ENCODE measurements around the gene P4HB.

P4HB gene

DNA sequence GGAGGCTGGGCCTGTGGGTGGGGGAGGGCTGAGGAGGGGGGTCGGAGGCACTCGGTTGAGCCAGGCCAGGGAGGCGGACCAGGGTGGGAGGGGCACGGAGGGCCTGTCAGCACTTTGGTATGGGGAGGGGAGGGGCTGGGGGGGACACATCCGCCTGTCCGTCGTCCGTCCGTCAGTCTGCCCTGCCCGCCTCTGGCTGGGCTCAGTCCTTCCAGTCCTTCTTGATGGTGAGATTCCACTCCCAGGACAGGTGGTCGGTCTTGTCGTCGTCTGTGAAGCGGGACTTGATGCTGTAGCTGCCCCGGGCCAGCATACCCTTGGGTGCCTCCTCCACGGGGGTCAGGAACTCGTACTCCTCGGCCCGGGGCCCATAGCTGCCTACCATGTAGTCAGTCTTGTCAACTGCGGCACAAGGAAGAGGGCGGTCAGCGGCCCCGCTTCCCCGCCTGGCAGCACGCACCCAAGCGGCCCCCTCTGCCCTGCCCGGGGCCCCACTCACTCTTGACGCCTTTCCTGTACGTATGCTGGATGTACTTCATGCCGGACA, 8.4 kb upstream of the P4HB start:
- DNase-seq (ENCODE audit: low read depth in 2 of 2): no peak

DNA sequence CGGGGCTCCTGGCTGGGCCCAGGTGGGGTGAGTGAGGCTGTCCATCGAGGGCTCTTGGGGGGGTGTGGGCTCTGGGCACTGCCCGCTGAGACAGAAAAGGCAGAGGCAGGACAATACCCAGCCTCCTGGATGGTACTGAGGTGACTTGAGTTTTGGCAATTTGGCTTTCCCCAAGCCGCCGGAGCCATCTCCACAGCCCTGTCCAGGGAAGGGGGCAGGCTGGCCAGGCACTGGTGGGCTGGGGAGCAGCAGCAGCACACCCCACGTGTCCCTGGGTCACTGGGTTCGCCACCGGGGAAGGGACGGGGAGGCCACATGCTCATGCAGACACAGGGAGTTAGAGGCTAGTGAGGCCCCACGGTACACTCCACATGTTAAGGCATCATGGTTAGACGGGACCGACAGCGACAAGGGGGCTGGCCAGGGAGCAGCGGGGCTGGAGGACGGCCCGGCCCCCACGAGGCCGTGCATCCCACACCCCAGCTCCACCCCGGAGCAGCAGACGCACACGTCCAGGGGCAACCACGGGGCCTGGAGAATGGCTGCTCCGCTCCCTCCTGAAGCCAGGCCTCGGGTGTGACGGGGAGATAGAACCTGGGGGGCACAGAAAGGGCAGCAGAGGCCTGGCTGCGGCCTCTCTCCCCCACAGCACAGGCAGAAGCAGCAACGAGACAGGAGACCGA, 7.8 kb upstream of the P4HB start:
- DNase-seq (ENCODE audit: low read depth in 2 of 2): no peak

DNA sequence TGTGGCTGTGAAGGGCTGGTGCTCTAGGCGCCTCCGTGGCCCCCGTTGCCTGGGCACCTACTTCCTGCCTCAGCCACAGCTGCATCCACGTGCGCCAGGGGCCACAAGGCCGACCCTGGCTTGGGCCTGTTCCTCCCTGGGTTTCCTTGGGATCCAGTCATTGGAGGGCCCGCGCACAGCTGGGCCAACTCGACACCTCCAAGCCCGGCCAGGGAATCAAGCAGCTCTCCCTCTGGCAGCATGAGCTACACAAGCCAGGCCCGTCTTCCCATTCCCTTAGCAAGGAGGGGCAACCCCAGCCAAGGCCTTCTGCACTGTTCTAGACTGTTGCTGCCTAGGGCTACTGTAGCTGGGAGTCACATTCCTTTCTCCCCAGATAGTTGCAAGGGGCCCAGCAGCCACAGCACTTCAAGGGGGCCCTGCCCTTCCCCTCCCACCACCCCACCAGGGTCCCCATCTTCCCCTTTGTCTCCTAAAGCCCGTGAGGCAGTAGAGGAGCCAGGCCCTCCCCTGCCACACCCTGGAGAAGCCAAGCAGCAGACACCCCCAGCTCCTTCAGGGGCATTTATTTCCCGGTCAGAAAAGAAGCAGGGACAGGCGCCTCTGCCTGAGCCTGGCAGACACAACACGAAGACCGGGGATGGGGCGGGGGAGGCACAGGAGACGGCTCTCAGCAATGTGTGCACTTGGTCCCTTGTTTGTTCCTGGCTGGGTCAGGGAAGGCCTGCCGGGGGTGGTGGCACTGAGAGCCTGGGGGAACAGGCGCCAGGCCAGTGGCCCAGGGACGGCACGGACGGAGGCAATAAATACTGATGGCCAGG, 7.0 kb upstream of the P4HB start:
- no peak for DNase-seq (ENCODE audit: low read depth in 2 of 2)

- no peak for DNase-seq (ENCODE audit: low read depth in 2 of 2)
Measured at GRCh38 chr17:81866440-81867169, 6.3 kb upstream of the P4HB start.

- DNase-seq (ENCODE audit: low read depth in 2 of 2): no peak
Measured at GRCh38 chr17:81865733-81866439, 5.6 kb upstream of the P4HB start.

- DNase-seq (ENCODE audit: low read depth in 2 of 2): no peak
Measured at GRCh38 chr17:81865358-81865732, 5.0 kb upstream of the P4HB start.

- no peak for DNase-seq (ENCODE audit: low read depth in 2 of 2)
Measured at GRCh38 chr17:81863833-81864768, 3.8 kb upstream of the P4HB start.

DNA sequence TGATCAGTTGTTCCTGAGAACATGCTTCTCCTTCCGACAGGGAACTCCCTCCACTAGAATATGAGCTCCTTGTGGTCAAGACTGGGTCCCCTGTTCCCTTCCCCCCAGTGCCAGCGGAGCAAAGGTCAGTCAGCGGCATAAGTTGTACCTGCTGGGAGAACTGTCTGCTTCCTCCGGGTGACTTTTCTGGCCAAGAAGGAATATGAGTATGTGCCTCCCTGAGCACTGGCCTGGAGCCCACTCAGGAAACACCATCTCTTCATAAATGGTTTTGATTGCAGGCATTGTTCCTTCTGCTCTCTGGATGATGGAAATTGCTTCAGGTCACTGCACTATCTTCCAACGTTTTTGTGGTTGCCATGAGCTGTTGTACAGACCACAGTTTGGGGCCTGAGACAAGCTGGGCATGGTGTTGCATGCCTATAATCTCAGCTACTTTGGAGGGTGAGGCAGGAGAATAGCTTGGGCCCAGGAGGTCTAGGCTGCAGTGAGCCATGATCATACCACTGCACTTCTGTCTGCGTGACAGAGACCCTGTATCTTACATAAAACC, 2.9 kb upstream of the P4HB start:
- no peak for DNase-seq (ENCODE audit: low read depth in 2 of 2)

DNA sequence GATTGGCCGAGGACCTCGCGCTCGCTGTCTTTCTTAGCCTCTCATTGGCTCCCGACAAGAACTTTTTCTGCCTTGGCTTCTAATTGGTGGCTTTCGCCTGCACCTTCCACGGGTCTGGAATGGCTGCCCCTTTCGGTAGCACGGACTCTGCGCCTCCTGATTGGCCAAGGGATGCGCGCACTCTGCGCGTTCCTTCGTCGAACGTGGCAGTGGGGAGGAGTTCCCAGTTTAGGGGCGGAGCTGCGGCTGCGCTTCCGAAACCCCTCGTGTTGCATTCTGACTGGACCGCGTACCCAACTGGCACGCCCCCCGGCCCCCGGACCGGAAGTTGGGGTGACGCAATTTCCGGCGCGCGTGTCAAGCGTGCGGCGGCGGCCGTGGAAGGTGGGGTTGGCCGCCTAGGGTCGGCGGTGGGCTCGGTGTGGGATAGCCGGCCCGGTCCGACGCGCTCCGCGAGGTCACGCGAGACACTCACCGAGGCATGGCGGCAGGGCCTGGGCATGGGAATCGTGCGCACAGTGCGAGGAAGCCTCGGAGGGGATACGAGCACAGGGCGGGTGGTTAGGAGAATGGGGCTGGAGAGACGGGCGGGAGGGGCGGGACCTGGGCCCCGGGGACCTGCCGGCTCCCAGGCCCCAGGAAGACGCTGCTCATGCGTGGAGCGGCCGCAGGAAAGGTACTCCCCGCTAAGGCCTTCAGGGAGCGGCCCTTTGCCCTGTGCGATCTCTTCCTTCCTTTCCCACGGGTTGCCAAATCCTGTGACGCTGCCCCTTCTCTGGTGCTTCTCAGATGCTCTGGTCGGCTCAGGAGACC, 627 bp upstream of the P4HB start:
- peak; percentile 98 to 99 for DNase-seq (ENCODE audit: low read depth in 2 of 2)

DNA sequence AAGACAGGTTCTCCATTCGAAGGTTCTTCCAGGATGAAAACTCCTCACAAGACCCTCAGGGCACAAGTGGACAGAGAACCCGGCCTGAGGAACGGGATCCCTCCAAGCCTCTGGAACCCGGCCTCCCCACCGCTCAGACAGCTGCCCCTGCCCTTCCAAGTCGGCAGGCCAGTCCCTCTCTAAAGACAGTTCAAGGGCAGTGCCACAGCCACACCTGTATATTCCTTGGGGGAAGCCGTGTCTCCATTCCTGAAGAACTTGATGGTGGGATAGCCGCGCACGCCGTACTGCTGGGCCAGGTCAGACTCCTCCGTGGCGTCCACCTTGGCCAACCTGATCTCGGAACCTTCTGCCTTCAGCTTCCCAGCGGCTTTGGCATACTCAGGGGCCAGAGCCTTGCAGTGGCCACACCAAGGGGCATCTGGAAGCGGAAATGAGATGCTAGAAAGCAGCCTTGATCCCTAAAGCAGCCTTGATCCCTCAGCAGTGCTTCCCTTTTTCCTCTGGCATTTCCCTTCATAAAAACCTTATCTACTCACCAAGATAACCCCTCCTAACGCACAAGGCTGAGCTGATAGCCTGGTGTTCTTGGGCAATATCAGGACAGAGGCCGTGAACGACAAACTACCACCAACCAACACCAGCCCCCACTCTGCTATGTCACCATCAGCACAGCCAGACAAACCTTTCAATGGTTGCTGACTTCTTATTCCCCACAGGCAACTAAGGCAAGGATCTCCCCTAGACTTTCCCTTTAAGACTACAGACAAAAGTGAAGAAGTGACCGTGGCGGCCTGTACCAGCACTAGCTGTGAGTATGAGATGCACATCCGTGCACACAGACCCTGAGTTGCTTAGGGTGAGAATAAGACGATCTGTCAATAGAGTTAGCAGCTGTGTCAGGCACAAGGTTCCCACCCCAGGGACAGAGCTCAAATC, 1.1 kb downstream of the P4HB start:
- DNase-seq (ENCODE audit: low read depth in 2 of 2): no peak

- DNase-seq (ENCODE audit: low read depth in 2 of 2): no peak
Measured at GRCh38 chr17:81858170-81858966, 2.0 kb downstream of the P4HB start.

- no peak for DNase-seq (ENCODE audit: low read depth in 2 of 2)
Measured at GRCh38 chr17:81854974-81855774, 5.2 kb downstream of the P4HB start.

- DNase-seq (ENCODE audit: low read depth in 2 of 2): no peak
Measured at GRCh38 chr17:81852237-81852636, 8.1 kb downstream of the P4HB start.

DNA sequence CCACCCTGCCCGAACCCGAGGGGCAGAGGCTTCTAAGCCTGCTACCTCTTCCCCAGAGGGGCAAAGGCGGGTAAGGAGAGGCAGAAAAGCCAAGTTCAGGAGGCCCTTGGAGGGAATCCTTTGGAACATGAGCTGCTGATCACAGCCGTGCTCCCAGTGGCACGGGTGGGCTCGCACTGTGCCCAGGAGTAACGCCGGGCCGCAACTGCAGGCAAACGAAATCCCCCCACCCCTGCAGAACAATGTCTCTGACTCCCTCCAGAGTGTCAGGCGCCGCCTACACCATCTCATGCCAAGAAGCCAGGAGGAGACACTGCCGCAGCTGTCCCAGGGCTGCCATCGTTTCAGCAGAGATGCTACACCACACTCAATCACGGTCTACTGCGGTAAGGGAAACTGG, 8.9 kb downstream of the P4HB start:
- DNase-seq (ENCODE audit: low read depth in 2 of 2): no peak

DNA sequence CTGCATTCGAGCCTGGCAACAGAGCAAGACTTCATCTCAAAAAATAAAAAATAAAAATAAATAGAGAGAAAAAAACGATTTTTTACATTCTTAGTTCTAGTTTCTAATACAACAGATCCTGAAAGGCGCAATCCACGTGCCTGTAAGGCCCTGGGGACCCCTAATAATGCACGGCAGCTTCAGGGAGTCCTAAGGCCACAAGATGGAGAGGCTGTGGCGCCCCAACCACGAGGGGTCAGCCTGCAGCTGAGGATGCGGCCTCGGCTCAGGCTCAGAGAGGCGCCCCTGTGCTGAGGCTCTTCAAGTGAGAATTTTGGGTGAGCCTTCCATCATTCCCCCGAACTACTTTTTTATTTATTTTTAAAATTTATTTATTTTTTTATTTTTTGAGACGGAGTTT, 10.9 kb downstream of the P4HB start:
- DNase-seq (ENCODE audit: low read depth in 2 of 2): no peak
